ENCODE measurements around the gene NLRP1.

DNA sequence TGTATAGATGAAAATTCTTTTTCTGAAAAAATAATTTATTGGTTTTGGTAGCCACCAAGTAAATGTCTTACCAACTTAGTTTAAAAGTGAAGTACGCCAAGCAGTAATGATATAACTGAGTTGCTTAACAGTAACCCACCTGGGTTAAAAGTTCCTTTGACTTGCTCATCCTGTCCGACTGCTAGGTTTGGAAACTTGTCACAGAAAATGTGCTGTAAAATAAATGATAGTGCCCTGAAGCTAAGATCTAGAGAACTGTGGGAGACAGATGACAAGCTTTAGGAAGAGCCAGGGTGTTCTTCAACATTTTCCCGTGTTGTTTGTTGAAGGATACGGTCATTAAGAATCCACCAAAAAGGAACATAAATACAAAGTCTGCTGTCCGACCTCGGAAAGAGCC, 103.3 kb downstream of the NLRP1 start:
- TF ChIP-seq POLR2A (IDR thresholded peaks at IDR 0.05; ENCODE audit: low read length) (no peak), GATA1 (IDR thresholded peaks at IDR 0.05; ENCODE audit: low read depth, low read length) (no peak)
